ENCODE data around the gene PAK5.

PAK5 gene

GRCh38 chr20:9517297-9518162 lies 321.3 kb downstream of the PAK5 start:
- Histone ChIP-seq H3K79me2 (ENCODE audit: low read length) (peaks cover 100% of the 10 kb centered on the region), H3K9ac (ENCODE audit: low read length) (peak overlapping the region; percentile 94), H3K27ac (ENCODE audit: low read length) (peak overlapping the region; percentile 83; the same call in 1 of the 2 replicates), H3K9me3 (replicated peaks; ENCODE audit: insufficient read depth, low read length) (no peaks in the 10 kb centered on the region), H3F3A (ENCODE audit: insufficient read depth, low read length) (peaks cover 40% of the 10 kb centered on the region), H3K9me2 (replicated peaks; ENCODE audit: insufficient read depth, low read length) (no peaks in the 10 kb centered on the region), H3K4me2 (ENCODE audit: low read depth, low read length) (peak overlapping the region; percentile 80), H4K20me1 (ENCODE audit: insufficient read depth, low read length) (0 out of 2 replicates have a peak, but pooled peaks cover 3% of the 10 kb centered on the region), H2AFZ (ENCODE audit: low read length) (no peak overlapping the region), H3K36me3 (replicated peaks; ENCODE audit: insufficient read depth, low read length) (0 out of 2 replicates have a peak, but pooled peaks cover 16% of the 10 kb centered on the region), H3K27me3 (replicated peaks; ENCODE audit: insufficient read depth, low read length) (no peaks in the 10 kb centered on the region), H3K4me3 (ENCODE audit: low read length) (peak overlapping the region; percentile 90), H3K4me1 (ENCODE audit: low read length) (peaks cover 18% of the 10 kb centered on the region; the same call in 1 of the 2 replicates)
- TF ChIP-seq CTCF (IDR thresholded peaks at IDR 0.05; ENCODE audit: low read length): peak; percentile 17
- TF ChIP-seq EZH2phosphoT487 (IDR thresholded peaks at IDR 0.05; ENCODE audit: low read length): no peak
- DNase-seq: peak; percentile 19

DNA sequence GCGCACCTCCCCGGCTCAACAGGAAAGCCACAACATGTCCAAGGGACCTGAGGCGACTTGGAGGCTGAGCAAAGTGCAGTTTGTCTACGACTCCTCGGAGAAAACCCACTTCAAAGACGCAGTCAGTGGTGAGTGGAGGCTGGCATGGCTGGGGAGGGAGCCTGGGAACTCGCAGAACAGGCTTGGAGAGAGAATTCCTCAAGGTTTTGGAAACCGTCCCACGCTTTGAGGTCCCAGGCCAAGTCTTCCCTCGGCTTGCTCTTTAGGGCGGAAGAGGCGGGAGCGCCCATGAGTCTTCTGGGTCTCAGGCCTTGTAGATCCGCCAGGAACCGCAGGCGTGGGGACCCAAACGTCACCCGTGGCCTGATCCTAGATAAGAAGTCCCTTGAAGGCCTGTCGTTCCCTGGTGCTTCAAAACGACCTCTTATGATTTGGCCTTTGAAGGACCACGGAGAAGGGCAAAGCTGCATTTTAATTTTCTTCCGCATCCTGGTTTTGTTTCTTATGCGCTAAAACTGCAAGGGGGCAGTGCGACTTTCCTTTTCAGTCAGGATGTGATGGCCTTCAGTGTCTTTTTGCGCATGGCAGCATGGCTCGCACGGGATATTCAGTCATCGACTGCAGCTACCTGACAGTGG lies 322.5 kb downstream of the PAK5 start:
- peak overlapping the region; percentile 90 for H3K4me3 ChIP-seq (ENCODE audit: low read length)
- DNase-seq: peak; percentile 58
- peaks cover 47% of the 10 kb centered on the region for H3F3A ChIP-seq (ENCODE audit: insufficient read depth, low read length)
- H3K36me3 ChIP-seq (replicated peaks; ENCODE audit: insufficient read depth, low read length): 0 out of 2 replicates have a peak, but pooled peaks cover 14% of the 10 kb centered on the region
- H3K4me2 ChIP-seq (ENCODE audit: low read depth, low read length): peak overlapping the region; percentile 80
- H3K9me3 ChIP-seq (replicated peaks; ENCODE audit: insufficient read depth, low read length): no peaks in the 10 kb centered on the region
- no peak overlapping the region for H2AFZ ChIP-seq (ENCODE audit: low read length)
- H3K79me2 ChIP-seq (ENCODE audit: low read length): peaks cover 98% of the 10 kb centered on the region
- H3K27me3 ChIP-seq (replicated peaks; ENCODE audit: insufficient read depth, low read length): no peaks in the 10 kb centered on the region
- peak overlapping the region; percentile 83 for H3K27ac ChIP-seq (ENCODE audit: low read length)
- H4K20me1 ChIP-seq (ENCODE audit: insufficient read depth, low read length): no peaks in the 10 kb centered on the region
- no peaks in the 10 kb centered on the region for H3K9me2 ChIP-seq (replicated peaks; ENCODE audit: insufficient read depth, low read length)
- TF ChIP-seq EZH2 (optimal IDR thresholded peaks at IDR 0.05; ENCODE audit: low read depth, low read length) (no peak), EZH2phosphoT487 (IDR thresholded peaks at IDR 0.05; ENCODE audit: low read length) (no peak), CTCF (IDR thresholded peaks at IDR 0.05; ENCODE audit: low read length) (no peak)
- peak overlapping the region; percentile 94 for H3K9ac ChIP-seq (ENCODE audit: low read length)
- H3K4me1 ChIP-seq (ENCODE audit: low read length): peaks cover 18% of the 10 kb centered on the region; the same call in 1 of the 2 replicates

DNA sequence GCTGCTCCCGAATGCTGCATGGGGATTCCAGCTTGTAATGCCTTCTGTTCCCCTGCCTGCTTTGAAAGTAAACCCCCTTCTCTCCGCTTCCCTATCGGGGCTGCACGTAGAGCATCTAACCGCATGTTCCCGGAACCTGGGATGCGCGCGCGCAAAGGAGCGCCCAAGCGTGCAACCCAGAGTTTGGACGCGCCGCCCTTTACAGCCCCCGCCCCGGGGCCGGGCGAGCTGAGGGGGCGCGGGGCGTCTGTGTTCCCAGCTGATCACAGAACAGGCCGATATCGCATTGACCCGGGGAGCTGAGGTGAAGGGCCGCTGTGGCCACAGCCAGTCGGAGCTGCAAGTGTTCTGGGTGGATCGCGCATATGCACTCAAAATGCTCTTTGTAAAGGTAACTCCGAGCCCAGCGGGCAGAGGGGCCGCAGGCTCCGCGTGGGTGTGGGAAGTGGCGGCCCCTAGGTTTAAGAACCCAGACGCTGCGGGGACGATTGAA lies 323.1 kb downstream of the PAK5 start:
- peak overlapping the region; percentile 83; the same call in 1 of the 2 replicates for H3K27ac ChIP-seq (ENCODE audit: low read length)
- H3K79me2 ChIP-seq (ENCODE audit: low read length): peaks cover 92% of the 10 kb centered on the region
- no peaks in the 10 kb centered on the region for H4K20me1 ChIP-seq (ENCODE audit: insufficient read depth, low read length)
- 0 out of 2 replicates have a peak, but pooled peaks cover 14% of the 10 kb centered on the region for H3K36me3 ChIP-seq (replicated peaks; ENCODE audit: insufficient read depth, low read length)
- H3F3A ChIP-seq (ENCODE audit: insufficient read depth, low read length): peaks cover 53% of the 10 kb centered on the region
- no peaks in the 10 kb centered on the region for H3K9me3 ChIP-seq (replicated peaks; ENCODE audit: insufficient read depth, low read length)
- no peaks in the 10 kb centered on the region for H3K27me3 ChIP-seq (replicated peaks; ENCODE audit: insufficient read depth, low read length)
- peak overlapping the region; percentile 80 for H3K4me2 ChIP-seq (ENCODE audit: low read depth, low read length)
- no peak overlapping the region for H2AFZ ChIP-seq (ENCODE audit: low read length)
- H3K4me3 ChIP-seq (ENCODE audit: low read length): peak overlapping the region; percentile 90
- H3K9me2 ChIP-seq (replicated peaks; ENCODE audit: insufficient read depth, low read length): no peaks in the 10 kb centered on the region
- H3K9ac ChIP-seq (ENCODE audit: low read length): peak overlapping the region; percentile 94
- DNase-seq: peak; percentile 42
- TF ChIP-seq CTCF (IDR thresholded peaks at IDR 0.05; ENCODE audit: low read length) (no peak), EZH2 (optimal IDR thresholded peaks at IDR 0.05; ENCODE audit: low read depth, low read length) (no peak), EZH2phosphoT487 (IDR thresholded peaks at IDR 0.05; ENCODE audit: low read length) (no peak)
- H3K4me1 ChIP-seq (ENCODE audit: low read length): peaks cover 18% of the 10 kb centered on the region; the same call in 1 of the 2 replicates
